Stimulated activated CD4-positive, alpha-beta T cell treated with anti-CD3 and anti-CD28 coated beads, Interleukin-2, amount 100 ng/mL, for 4 hours (primary cell): ENCODE results near the gene BYSL.
A peak's percentile ranks its signal among the peaks of the same experiment; 100 is the strongest.

Experiments
- DNase-seq: peaks from one replicate; pipeline ENCODE4 v3.0.0-alpha.2; 2020; ENCODE audit warnings: low read depth

Gene BYSL

GRCh38 chr6:41920921-41921711 lies at the start of gene BYSL, which contains the start of gene MED20:
TSS of gene BYSL (plus strand) at chr6:41921499. CDS start at chr6:41921563, 64 bp downstream.
TSS of gene MED20 (minus strand) at chr6:41921139. CDS start at chr6:41921018, 121 bp downstream.
- peak; percentile 90 for DNase-seq

- no peak for DNase-seq
Measured at GRCh38 chr6:41871691-41872090, 49.6 kb upstream of the BYSL start.

- DNase-seq: no peak
Measured at GRCh38 chr6:41872147-41872546, 49.2 kb upstream of the BYSL start.

- no peak for DNase-seq
Measured at GRCh38 chr6:41874741-41875140, 46.6 kb upstream of the BYSL start.

GRCh38 chr6:41877051-41877680 lies 44.1 kb upstream of the BYSL start:
- no peak for DNase-seq

GRCh38 chr6:41878246-41878645 lies 43.1 kb upstream of the BYSL start:
- DNase-seq: no peak

GRCh38 chr6:41878961-41879405 lies 42.3 kb upstream of the BYSL start:
- no peak for DNase-seq

GRCh38 chr6:41881506-41881905 lies 39.8 kb upstream of the BYSL start:
- no peak for DNase-seq

GRCh38 chr6:41884957-41885356 lies 36.3 kb upstream of the BYSL start:
- no peak for DNase-seq

GRCh38 chr6:41885930-41886329 lies 35.4 kb upstream of the BYSL start:
- DNase-seq: no peak

- no peak for DNase-seq
Measured at GRCh38 chr6:41887331-41887751, 34.0 kb upstream of the BYSL start.

GRCh38 chr6:41892921-41893564 lies 28.3 kb upstream of the BYSL start:
- DNase-seq: no peak

- DNase-seq: no peak
Measured at GRCh38 chr6:41894366-41895299, 26.7 kb upstream of the BYSL start.

- peak; percentile 86 for DNase-seq
Measured at GRCh38 chr6:41895300-41896233, 25.7 kb upstream of the BYSL start, which contains the start of gene USP49. TSS of gene USP49 (minus strand) at chr6:41895375. CDS start at chr6:41806983, 88,392 bp downstream.

- DNase-seq: no peak
Measured at GRCh38 chr6:41896281-41896680, 25.0 kb upstream of the BYSL start.

GRCh38 chr6:41900861-41901260 lies 20.4 kb upstream of the BYSL start:
- DNase-seq: no peak

GRCh38 chr6:41901882-41902519 lies 19.3 kb upstream of the BYSL start:
- peak; percentile 36 for DNase-seq

- no peak for DNase-seq
Measured at GRCh38 chr6:41909727-41910126, 11.6 kb upstream of the BYSL start.

GRCh38 chr6:41914343-41914742 lies 7.0 kb upstream of the BYSL start:
- DNase-seq: no peak
